DMS 273 treated with DMSO at 0.1 percent for 48 hours (cell line): ENCODE results near the gene TMEM191C.
"Not testable (repeated sequence)": the region's sequence is repeated elsewhere in the genome, so short reads cannot be mapped to it uniquely, and the experiment has no call there.

ENCODE experiments used
- DNase-seq: peaks from one replicate; lab custom pipeline; 2025; lab: John Stamatoyannopoulos, UW

TMEM191C gene

GRCh38 chr22:21467337-21468193 lies at the start of gene TMEM191C:
Gene TMEM191C, plus strand, starts transcription at chr22:21467387. Its CDS starts 73 bp downstream, at chr22:21467460.
- not testable (repeated sequence) for DNase-seq

DNA sequence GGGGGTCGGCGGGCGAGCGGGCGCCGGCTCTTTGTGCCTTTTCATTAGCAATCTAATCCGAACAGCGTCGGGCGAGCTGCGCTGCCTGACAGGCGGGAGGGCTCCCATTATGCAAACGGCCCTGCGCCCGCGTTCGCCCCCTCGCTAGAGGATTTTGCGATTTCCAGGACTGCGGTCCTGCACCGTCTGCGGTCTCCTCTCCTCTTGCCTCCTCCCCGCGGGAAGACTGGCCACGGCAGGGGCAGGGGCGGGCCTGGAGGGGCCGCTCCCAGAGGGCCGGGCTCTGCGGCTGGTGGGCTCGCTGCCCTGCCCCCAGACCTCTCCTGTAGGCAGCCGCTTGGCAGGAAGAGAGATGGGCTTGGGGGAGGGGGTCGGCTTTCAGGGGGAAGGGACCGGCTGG lies 49.3 kb upstream of the TMEM191C start:
- DNase-seq = not testable (repeated sequence)

- not testable (repeated sequence) for DNase-seq
Observed at GRCh38 chr22:21418974-21419638, 48.1 kb upstream of the TMEM191C start.

DNA sequence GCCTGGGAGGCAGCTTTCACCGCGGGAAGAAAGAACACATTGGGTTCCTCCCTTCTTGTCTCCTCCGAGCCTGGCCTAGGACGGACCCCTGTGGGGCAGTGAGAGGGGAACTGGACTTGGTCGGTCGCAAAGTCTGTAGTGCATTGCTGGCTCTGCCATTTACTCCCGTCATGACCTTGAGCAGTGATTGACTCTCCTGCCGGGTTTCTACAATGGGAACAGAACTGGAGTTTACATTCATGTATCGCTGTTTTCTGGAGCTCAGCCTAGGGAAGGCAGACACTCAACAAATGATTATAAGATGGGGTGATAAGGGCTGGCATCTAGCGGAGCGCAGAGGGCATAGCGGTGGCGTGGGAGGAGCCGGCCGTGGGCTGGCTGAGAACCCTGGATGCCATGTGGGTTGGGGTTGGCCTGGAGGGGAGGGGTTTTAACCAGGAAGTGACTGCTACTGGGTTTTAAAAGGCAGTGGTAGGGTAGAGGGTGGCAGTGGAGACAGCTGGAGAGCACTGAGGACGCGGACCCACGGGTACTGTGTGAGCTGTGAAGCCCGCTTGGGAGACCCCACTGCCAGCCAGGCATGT lies 46.9 kb upstream of the TMEM191C start:
- DNase-seq = not testable (repeated sequence)

GRCh38 chr22:21424084-21424709 lies 43.0 kb upstream of the TMEM191C start:
- not testable (repeated sequence) for DNase-seq

GRCh38 chr22:21434378-21435233 lies 32.6 kb upstream of the TMEM191C start:
- DNase-seq = not testable (repeated sequence)

DNA sequence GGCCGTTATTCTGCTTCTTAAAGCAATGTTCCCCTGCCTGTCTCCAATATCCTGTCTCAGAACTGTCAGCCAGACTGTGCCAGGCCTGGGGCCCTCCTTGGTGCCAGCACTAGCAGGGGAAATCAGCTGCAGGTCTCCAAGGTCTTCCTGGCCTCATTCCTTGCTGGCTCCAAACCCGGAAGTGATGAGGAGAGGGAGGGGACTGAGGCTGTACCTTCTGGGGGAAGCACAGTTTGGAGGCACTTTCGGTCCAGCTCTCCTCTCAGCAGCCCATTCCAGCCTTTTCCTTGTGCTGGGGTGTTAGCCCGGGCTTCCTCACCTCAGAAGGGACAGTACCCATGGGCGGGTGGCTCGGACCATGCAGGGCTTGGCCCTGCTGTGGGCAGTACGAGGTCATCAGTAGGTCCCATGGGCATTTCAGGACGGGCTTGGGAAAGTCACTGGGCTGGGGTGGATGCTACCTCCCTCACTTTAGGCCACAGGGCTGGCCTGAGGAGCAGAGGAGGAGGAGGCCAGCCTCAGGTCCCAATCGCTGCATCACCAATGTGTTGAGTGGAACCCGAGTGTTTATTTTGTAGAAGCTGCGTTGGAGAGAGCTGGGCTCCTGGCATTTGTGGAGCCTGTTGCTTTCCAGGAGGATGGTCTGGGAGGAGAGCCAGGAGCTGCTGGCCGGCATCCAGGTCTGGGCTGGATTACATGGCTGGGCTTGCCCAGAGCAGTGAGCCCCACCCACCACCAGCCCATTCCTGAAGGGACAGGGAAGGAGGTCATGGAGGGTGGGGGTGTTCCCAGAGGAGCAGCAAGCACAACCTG lies 31.0 kb upstream of the TMEM191C start:
- DNase-seq = not testable (repeated sequence)

- not testable (repeated sequence) for DNase-seq
Observed at GRCh38 chr22:21438013-21438412, 29.2 kb upstream of the TMEM191C start.

- DNase-seq = not testable (repeated sequence)
Observed at GRCh38 chr22:21440018-21440636, 27.1 kb upstream of the TMEM191C start.

DNA sequence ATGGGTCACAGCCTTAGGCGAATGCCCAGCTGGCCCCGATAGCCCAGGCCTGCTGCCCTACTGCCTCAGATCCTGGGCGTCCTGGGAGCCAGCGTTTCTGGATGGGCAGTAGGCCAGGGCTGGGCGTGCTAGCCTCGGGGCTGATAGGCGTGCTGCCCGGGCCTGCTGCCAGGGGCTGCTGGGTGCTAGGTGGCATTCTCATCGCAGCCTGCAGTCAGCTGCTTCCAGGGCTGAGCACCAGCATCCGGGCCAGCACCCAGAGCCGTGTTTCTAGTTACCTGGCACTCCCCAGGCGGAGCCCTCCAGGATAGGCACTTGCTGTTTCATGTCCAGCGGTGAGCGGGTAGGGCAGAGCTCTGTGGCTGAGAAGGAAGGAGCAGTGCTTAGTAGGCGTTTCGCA lies 26.5 kb upstream of the TMEM191C start:
- not testable (repeated sequence) for DNase-seq

DNA sequence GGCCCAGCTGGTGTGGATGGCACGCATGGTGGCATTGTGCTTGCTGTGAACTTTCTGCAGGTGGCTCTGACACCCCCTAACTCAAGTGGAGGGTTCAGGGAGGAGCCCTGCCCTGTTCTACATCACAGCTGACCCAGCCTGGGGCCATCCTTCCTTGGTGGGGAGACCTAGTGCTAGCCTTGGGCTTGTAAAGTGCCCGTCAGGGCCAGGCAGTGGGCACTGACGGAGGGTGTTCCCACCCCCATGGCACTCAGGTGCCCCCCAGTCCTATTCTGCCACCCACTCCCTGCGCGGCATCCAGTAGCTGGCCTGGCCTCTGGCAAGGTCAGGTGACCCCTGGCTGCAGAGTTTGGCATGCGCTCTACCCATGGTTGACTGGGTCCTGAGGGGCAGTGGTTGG lies 26.0 kb upstream of the TMEM191C start:
- DNase-seq = not testable (repeated sequence)

- not testable (repeated sequence) for DNase-seq
Observed at GRCh38 chr22:21442123-21442522, 25.1 kb upstream of the TMEM191C start.

- not testable (repeated sequence) for DNase-seq
Observed at GRCh38 chr22:21442646-21443045, 24.5 kb upstream of the TMEM191C start.

DNA sequence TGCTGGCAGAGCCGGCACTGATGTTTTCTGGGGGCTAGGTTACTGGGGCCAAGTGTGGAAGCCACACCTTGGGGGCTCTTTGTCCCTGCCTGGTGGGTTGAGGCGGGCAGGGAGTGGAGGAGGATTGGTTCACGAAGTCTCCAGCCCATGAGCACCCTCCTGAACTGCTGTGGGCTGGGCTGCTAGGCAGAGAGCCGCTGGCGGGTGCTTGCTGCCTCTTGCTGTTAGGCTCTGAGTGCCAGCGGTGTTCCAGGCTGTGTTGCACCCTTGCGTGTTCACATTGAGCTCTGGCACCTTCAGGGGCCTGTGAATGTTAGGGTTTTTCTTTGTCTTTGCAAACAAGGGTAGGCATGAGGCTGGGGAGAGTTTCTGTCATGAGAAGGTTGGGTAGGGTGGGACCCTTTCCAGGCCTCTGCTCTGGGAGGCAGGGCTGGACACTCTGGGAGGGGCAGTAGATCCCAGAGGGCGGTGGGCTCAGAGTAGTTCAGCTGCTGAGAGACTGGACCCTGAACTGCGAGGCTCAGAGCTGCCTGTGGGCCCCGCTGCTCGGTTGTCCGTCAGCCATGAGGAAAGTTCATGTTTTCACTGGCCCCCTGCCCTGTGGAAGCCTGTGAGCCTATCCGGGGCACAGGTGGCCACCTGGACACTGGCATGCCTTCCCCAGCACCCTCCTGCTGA lies 24.0 kb upstream of the TMEM191C start:
- DNase-seq = no peak

DNA sequence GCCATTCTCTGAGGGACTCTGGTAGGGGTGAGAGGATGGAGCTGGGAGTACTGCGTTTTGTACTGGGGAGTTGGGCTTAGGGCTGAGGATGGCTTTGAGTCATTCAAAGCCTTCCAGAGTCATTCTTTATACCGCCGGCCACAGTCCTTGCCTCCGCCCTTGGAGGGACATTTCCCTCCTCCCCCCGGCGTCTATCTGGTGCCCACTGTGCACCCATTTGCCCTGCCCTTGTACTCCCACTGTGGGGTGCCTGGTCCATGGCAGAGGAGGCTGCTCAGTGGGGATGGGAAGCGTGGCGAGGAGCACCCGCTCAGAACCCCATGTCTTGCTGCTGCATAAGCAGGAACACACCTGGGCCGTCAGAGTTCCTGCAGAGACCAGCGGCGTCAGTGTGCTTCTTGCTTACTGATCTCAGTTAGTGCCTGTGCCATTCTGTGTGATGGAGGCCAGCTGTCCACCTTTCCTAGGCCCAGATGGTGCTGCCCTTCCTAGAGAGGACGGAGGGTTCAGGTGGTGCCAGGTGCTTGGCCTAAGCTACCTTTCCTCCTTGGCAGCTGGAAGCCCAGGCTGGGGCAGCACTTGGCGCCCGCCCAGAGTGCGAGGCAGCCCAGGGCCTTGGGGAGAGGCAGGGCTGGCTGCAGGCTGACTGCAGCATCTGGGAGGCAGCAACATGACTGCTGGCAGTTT lies 23.3 kb upstream of the TMEM191C start:
- no peak for DNase-seq

- no peak for DNase-seq
Observed at GRCh38 chr22:21444701-21445436, 22.3 kb upstream of the TMEM191C start.

DNA sequence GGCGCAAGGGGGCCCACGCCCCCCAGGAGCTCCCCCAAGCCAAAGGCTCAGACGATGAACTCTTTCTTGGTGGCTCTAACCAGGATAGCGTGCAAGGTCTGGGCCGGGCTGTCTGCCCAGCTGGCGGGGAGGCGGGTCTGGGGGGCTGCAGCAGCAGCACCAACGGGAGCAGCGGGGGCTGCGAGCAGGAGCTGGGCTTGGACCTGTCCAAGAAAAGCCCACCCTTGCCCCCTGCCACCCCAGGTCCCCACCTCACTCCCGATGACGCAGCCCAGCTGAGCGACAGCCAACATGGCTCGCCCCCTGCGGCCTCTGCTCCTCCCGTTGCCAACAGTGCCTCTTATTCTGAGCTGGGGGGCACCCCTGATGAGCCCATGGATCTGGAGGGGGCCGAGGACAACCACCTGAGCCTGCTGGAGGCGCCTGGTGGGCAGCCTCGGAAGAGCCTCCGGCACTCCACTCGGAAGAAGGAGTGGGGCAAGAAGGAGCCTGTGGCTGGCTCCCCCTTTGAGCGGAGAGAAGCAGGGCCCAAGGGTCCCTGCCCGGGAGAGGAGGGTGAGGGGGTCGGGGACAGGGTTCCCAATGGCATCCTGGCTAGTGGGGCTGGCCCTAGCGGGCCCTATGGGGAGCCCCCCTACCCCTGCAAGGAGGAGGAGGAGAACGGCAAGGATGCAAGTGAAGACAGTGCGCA lies 21.6 kb upstream of the TMEM191C start:
- DNase-seq = no peak
